Measurements from ENCODE around the gene STK38. TPM values are rescaled to one million over a fixed set of nuclear protein-coding genes. Genes with fewer than 3 reads are reported as not detected.

Gene STK38
- total and polyA plus RNA-seq, 2 of the 13 experiments (the other 11 are each of a cell fraction or from before 2014, with no cell fraction given): 10.3 to 20.7 TPM

DNA sequence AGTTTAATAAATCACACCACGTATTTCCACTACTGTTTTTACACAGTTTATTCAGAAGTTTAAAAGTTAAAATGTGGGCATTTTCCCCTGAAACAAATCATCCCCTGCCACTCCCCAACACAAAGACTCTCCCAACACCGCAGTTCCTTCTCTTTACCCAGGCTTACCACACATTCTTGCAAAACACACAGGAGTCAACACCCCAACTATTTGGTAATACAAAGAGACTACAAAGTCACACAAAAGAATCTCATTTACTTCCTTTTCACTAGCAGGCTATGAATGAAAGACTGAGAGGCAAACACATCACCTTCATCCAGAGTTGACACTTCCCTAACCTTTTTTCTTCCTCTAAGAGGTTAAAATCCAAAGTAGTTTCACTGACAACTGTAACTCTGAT, 53.4 kb downstream of the STK38 start (continued):
- TF ChIP-seq, protein P1, sequence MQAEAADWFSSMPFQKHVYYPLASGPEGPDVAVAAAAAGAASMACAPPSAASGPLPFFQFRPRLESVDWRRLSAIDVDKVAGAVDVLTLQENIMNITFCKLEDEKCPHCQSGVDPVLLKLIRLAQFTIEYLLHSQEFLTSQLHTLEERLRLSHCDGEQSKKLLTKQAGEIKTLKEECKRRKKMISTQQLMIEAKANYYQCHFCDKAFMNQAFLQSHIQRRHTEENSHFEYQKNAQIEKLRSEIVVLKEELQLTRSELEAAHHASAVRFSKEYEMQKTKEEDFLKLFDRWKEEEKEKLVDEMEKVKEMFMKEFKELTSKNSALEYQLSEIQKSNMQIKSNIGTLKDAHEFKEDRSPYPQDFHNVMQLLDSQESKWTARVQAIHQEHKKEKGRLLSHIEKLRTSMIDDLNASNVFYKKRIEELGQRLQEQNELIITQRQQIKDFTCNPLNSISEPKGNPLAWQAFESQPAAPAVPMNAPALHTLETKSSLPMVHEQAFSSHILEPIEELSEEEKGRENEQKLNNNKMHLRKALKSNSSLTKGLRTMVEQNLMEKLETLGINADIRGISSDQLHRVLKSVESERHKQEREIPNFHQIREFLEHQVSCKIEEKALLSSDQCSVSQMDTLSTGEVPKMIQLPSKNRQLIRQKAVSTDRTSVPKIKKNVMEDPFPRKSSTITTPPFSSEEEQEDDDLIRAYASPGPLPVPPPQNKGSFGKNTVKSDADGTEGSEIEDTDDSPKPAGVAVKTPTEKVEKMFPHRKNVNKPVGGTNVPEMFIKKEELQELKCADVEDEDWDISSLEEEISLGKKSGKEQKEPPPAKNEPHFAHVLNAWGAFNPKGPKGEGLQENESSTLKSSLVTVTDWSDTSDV (CRISPR knock-in tag; IDR thresholded peaks at IDR 0.05): no peak
- TF ChIP-seq ZBTB38 (CRISPR knock-in tag; IDR thresholded peaks at IDR 0.05) (no peak), ZNF12 (CRISPR knock-in tag; IDR thresholded peaks at IDR 0.05) (0 out of 2 replicates have a peak, but pooled peaks have one; percentile 15), STAT5B (CRISPR knock-in tag; IDR thresholded peaks at IDR 0.05) (no peak), ZNF44 (CRISPR knock-in tag; IDR thresholded peaks at IDR 0.05) (no peak), CEBPG (CRISPR knock-in tag; IDR thresholded peaks at IDR 0.05) (peak; percentile 88), ZFP36L2 (CRISPR knock-in tag; IDR thresholded peaks at IDR 0.05) (no peak), ZFAT (CRISPR knock-in tag; conservative IDR thresholded peaks at IDR 0.05) (no peak), ZMYM2 (CRISPR knock-in tag; IDR thresholded peaks at IDR 0.05) (no peak), HNF4A (CRISPR knock-in tag; IDR thresholded peaks at IDR 0.05) (peak; percentile 32; the same call in 1 of the 2 replicates), MIER3 (CRISPR knock-in tag; IDR thresholded peaks at IDR 0.05; ENCODE audit: borderline replicate concordance) (peak; percentile 44; the same call in 1 of the 2 replicates), SOX6 (IDR thresholded peaks at IDR 0.05) (no peak), SOX6 (CRISPR knock-in tag; IDR thresholded peaks at IDR 0.05) (peak; percentile 75), ZKSCAN5 (CRISPR knock-in tag; IDR thresholded peaks at IDR 0.05) (no peak), POGZ (CRISPR knock-in tag; IDR thresholded peaks at IDR 0.05) (no peak), AGO2 (optimal IDR thresholded peaks at IDR 0.05; ENCODE audit: low read depth, low read length) (no peak), RBM39 (IDR thresholded peaks at IDR 0.05; ENCODE audit: low read depth, low read length, poor library complexity, severe bottlenecking) (no peak)
- TF ChIP-seq, protein P2, sequence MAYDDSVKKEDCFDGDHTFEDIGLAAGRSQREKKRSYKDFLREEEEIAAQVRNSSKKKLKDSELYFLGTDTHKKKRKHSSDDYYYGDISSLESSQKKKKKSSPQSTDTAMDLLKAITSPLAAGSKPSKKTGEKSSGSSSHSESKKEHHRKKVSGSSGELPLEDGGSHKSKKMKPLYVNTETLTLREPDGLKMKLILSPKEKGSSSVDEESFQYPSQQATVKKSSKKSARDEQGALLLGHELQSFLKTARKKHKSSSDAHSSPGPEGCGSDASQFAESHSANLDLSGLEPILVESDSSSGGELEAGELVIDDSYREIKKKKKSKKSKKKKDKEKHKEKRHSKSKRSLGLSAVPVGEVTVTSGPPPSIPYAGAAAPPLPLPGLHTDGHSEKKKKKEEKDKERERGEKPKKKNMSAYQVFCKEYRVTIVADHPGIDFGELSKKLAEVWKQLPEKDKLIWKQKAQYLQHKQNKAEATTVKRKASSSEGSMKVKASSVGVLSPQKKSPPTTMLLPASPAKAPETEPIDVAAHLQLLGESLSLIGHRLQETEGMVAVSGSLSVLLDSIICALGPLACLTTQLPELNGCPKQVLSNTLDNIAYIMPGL (CRISPR knock-in tag; IDR thresholded peaks at IDR 0.05; ENCODE audit: borderline replicate concordance in 1 of 2, low read depth in 1 of 2): no peak
- TF ChIP-seq, protein P3, sequence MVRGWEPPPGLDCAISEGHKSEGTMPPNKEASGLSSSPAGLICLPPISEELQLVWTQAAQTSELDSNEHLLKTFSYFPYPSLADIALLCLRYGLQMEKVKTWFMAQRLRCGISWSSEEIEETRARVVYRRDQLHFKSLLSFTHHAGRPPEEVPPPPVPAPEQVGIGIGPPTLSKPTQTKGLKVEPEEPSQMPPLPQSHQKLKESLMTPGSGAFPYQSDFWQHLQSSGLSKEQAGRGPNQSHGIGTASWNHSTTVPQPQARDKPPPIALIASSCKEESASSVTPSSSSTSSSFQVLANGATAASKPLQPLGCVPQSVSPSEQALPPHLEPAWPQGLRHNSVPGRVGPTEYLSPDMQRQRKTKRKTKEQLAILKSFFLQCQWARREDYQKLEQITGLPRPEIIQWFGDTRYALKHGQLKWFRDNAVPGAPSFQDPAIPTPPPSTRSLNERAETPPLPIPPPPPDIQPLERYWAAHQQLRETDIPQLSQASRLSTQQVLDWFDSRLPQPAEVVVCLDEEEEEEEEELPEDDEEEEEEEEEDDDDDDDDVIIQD (CRISPR knock-in tag; IDR thresholded peaks at IDR 0.05; ENCODE audit: low read depth): no peak
- TF ChIP-seq, protein P4, sequence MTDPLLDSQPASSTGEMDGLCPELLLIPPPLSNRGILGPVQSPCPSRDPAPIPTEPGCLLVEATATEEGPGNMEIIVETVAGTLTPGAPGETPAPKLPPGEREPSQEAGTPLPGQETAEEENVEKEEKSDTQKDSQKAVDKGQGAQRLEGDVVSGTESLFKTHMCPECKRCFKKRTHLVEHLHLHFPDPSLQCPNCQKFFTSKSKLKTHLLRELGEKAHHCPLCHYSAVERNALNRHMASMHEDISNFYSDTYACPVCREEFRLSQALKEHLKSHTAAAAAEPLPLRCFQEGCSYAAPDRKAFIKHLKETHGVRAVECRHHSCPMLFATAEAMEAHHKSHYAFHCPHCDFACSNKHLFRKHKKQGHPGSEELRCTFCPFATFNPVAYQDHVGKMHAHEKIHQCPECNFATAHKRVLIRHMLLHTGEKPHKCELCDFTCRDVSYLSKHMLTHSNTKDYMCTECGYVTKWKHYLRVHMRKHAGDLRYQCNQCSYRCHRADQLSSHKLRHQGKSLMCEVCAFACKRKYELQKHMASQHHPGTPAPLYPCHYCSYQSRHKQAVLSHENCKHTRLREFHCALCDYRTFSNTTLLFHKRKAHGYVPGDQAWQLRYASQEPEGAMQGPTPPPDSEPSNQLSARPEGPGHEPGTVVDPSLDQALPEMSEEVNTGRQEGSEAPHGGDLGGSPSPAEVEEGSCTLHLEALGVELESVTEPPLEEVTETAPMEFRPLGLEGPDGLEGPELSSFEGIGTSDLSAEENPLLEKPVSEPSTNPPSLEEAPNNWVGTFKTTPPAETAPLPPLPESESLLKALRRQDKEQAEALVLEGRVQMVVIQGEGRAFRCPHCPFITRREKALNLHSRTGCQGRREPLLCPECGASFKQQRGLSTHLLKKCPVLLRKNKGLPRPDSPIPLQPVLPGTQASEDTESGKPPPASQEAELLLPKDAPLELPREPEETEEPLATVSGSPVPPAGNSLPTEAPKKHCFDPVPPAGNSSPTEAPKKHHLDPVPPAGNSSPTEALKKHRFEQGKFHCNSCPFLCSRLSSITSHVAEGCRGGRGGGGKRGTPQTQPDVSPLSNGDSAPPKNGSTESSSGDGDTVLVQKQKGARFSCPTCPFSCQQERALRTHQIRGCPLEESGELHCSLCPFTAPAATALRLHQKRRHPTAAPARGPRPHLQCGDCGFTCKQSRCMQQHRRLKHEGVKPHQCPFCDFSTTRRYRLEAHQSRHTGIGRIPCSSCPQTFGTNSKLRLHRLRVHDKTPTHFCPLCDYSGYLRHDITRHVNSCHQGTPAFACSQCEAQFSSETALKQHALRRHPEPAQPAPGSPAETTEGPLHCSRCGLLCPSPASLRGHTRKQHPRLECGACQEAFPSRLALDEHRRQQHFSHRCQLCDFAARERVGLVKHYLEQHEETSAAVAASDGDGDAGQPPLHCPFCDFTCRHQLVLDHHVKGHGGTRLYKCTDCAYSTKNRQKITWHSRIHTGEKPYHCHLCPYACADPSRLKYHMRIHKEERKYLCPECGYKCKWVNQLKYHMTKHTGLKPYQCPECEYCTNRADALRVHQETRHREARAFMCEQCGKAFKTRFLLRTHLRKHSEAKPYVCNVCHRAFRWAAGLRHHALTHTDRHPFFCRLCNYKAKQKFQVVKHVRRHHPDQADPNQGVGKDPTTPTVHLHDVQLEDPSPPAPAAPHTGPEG (CRISPR knock-in tag; IDR thresholded peaks at IDR 0.05): no peak
